ENCODE results near the gene HIF1AN.

The HIF1AN gene

DNA sequence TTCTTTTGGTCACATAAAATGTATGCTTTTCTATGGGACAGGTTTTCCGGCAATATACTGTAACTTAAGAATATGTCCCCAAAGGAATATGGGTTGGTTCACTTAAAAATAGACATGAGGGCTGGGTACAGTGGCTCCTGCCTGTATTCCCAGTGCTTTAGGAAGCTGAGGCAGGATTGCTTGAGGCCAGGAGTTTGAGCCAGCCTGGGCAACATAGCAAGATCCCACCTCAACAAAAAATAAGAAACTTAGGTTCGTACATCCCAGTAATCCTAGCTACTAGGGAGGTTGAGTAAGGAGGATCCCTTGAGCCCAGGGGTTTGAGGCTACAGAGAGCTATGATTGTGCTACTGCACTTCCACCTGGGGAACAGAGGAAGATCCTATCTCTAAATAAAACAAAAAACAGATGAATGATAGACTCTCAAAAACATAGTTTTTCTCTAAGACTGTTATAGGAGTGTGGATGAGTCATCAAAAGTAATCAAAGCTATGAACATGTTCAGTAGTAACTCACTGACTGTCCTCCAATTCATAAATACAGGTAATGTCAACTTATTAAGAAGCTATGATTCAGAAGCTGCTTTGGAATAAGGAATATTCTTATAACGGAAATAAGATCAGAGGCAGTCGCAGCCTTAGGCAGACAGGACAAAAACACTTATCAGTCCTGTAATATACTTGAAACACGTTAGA is 13.5 kb upstream of the HIF1AN start:
- DNase-seq (ENCODE audit: low read depth, low spot score), result no peak

DNA sequence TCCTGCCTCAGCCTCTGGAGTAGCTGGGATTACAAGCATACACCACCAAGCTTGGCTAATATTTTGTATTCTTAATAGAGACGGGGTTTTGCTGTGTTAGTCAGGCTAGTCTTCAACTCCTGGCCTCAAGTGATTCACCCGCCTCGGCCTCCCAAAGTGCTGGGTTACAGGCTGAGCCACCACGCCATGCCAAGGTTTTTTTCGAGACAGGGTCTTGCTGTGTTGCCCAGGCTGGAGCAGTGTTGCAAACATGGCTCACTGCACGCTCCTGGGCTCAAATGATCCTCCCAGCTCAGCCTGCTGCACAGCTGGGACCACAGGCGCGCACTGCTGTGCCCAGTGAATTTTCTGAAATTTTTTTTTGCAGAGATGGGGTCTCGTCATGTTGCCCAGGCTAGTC is 12.8 kb upstream of the HIF1AN start:
- DNase-seq (ENCODE audit: low read depth, low spot score), result no peak

DNA sequence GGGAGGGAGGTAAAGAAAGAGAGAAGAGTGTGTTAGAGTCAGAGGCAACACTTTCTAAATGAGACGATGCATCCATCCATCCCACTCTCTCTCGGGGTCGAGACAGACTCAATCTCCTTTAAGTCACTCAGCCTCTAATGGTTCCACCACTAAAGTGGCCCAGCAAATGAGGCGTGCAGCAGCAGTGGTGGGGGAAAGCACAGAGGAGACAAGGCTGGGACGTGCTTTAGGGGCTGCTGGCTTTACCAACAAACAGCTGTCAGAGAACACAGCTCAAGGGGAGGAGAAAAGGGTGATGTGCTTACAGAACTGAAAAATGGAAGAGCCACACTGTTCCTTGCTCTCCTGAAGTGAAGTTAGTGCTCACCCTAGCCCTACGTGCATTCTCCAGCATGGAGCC is 11.5 kb upstream of the HIF1AN start:
- DNase-seq (ENCODE audit: low read depth, low spot score), result no peak

DNA sequence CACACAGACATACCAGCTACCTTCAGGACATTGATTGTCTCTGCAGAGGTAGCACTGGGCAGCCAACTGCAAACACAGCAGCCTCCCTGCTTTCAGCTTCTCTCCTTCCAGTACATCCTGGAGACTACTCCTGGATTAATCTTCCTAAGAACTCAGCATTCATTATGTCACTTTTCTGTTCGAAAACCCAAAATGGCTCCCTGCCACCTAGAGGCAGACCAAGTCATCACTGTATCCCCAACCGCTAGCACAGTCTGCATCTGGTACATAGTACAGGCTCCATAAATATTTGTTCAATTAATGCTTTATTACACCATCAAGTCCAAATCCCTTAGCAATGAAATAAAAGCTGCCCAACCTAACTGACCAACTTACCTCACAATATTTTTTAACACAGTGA is 11.1 kb upstream of the HIF1AN start:
- no peak for DNase-seq (ENCODE audit: low read depth, low spot score)

DNA sequence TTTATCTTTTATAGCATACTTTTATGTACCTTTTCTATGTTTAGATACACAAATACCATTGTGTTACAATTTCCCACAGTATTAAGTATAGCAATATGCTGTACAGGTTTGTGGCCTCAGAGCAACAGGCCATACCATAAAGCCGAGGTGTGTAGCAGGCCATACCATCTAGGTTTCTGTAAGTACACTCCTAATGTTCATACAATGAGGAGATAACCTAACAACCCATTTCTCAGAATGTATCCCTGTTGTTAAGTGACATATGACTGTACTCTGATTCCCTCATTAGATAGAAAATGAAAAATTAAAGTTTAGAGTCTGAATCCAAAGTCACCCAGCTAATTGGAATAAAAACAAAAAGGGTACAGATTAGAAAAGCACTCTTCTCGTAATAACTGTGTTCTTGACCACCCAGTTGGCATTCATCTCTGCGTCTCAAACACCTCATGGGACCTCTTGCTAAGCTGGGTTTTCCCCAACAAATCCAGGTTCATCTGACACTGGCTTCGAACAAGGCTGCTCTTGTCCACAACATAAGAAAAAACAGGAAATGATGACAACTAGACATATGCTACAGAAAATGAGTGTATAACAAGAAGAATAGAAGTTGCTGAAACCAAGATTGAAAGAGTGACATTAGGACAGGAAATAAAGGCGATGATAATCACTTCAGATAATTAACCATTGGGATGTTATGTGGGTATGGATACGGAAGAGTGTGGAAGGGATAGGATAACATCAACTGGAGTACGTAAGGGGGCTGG is 7.4 kb upstream of the HIF1AN start:
- no peak for DNase-seq (ENCODE audit: low read depth, low spot score)

DNA sequence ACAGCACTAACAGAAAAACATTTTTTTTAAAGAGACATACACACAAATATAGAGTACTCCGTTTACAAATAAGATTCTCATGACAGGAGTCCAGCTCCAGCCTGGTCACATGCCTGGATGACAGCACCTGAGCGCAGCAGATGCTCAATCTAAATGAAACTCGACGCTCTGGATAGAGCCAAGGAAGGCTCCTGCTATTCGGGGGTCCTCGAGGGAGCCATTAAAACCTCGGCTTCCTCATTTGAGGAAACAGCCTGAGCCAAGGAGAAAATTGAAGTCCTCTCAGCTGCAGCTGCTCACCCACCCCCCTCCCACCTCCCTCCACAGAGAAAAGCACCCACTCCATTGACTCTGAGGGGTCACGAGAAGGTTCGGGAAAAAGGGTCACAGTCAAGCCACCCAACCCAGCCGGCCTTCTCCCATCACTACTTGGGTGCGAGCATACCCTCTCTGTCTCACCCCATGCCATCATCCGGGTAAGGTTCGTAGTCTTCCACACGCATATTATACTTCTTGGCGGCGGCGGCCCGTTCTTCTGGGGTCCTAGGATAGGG is 6.7 kb upstream of the HIF1AN start:
- peak; percentile 8 for DNase-seq (ENCODE audit: low read depth, low spot score)

DNA sequence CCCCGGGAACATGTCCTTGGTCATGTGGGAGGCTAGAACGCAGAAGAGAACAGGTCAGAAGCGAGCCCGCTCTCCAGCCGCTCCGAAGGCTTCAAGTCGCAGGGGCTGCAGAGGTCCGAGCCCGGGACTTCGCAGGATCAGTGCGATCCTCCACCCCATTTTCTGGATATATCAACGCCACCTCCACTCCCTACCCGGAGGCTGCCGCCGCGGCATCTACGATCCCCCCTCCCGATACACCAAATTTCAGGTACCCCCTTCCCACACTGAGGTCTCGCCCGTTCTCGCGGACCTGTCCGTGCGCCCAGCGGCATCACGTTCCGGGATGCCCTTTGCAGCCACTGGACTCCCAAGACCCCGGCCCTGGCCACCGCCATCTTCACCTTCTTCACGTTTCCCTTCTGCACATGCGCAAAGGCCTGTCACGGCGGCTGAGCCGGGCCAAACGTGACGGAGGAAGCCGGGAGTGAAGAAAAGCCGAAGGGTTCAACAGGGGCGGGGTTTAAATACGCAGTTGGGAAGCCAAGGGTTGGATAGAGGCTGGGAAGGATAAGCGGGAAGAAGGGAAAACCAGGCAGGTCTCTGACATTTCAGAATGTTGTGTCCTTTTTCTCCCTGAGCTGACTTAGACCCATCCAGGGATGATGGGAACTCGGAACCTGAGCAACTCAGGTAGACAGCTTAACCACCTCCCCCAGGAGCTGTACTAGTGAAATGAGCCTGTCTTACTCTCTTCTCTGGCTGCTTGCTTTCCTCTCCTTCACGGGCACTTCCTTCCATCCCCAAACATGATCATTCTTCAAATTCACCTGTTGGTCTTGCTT is 6.1 kb upstream of the HIF1AN start, which contains the start of gene NDUFB8:
TSS of gene NDUFB8 (minus strand) at position 397 of the 824 bp plus-strand sequence. CDS start at position 377, 20 bp downstream.
- DNase-seq (ENCODE audit: low read depth, low spot score), result peak; percentile 86

DNA sequence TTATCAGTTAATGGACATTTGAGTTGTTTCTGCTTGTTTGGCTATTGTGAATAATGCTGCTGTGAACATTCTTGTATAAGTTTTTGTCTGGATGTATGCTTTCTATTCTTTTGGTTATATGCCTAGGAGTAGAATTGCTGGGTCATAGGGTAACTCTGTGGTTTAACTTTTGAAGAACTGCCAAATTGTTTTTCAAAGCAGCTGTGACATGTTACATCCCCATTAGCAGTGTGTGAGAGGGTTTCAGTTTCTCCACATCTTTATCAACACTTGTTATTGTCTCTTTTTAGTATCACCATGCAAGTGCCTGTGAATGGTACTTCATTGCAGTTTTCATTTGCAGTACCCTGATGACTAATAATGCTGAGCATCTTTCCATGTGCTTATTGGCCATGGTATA is 4.0 kb upstream of the HIF1AN start:
- no peak for DNase-seq (ENCODE audit: low read depth, low spot score)

DNA sequence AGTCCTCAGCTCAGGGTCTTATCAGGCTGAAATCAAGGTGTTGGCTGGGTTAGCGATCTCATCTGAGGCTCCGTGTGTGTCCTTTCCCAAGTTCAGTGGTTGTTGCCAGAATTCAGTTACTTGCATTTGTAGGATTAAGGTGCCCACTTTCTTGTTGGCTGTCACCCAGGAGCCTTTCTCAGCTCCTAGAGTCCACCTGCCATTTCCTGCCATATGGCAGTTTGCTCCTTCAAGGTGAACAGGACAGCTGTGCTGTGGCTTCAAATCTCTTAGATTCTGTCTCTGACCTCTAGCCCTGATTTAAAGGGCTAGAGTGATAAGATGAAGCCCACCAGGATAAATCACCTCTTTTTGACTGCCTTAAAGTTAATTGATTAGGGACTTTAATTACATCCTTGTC is 1.0 kb upstream of the HIF1AN start:
- no peak for DNase-seq (ENCODE audit: low read depth, low spot score)

DNA sequence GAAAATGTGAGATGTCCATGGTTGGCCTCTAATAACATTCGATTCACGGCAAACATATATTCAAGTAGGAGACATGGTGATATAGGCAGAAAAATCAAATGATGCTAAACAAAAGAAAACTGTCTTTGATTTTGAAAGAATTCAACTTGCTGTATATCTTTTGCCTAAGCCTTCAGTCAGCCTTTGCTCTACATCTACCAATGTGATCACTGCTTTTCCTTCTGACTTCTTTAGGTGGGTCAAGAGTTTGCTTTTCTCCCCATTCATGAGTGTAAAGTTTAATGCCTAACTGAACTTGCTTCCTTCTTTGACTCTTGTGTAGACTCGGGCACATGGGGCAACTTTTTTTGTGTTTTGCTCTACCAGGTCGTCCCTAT is 417 bp upstream of the HIF1AN start:
- DNase-seq (ENCODE audit: low read depth, low spot score), result no peak

DNA sequence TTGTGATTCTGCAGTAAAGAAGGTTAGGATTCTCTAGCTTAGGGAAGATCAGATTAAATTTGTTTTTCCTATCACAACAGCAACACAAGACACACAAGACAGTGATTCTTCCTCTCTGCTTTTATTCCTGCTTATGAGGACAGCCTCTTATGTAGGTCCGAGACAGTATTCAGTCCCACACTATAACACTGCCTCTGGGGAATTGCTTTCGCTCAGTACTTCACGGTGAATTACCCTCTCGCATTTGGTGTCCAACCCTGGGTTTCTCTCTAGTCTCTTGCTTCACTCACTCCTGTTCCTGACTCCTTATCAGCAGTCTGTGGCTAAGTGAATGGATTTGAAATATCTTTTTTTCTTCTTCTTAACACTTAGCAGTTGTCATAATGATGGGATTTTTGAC is 1.7 kb downstream of the HIF1AN start:
- DNase-seq (ENCODE audit: low read depth, low spot score), result no peak

DNA sequence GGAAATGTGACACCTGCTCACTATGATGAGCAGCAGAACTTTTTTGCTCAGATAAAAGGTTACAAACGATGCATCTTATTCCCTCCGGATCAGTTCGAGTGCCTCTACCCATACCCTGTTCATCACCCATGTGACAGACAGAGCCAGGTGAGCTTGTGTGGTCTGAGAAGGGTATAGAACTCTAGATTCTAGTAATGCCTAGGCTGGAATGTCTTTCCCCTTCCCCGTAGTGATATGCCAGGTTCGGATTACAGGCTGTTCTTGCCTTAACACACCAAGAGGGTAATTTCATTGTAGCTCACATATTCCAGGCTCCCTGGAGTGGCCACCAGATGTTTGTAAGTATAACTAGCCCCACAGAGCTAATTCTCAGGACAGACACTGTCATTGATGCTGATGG is 9.2 kb downstream of the HIF1AN start:
- DNase-seq (ENCODE audit: low read depth, low spot score), result no peak

DNA sequence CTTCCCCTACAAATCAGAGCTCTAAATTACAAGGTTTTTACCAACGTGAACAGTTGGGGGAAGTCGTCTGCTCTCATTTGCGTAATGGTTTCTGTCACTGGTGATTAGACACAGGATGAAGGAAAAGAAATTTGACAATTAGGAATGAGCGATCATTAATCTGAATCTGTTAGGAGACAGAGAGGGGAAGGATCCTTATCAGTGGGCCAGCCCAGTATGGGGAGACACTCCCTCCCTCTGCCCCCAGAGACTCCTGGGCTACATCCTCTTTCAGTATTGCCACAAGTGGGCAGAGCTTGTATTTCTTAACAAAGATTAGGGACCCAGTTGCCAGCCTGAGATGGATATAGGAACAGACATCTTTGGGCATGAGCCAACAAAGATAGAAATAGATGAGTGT is 15.5 kb downstream of the HIF1AN start:
- DNase-seq (ENCODE audit: low read depth, low spot score), result no peak

DNA sequence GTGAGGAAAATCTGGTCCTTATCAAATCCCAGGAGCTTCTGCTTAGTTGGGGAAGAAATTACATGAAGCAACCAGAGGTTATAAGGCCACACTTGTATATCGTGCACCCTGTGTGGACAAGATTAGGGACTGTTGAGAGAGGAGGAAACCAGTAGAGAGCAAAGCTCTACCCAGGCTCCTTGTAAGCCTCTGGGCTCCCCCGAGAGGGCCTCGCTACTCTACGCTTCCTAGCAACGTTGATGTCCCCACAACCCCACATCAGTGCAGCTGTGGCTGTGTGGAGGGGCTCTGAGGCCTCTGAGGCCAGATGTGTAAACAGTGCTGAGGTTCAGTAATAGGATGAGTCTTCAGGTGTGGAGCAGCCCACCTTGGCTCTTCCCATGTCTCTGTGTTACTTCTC is 16.0 kb downstream of the HIF1AN start:
- DNase-seq (ENCODE audit: low read depth, low spot score), result no peak

DNA sequence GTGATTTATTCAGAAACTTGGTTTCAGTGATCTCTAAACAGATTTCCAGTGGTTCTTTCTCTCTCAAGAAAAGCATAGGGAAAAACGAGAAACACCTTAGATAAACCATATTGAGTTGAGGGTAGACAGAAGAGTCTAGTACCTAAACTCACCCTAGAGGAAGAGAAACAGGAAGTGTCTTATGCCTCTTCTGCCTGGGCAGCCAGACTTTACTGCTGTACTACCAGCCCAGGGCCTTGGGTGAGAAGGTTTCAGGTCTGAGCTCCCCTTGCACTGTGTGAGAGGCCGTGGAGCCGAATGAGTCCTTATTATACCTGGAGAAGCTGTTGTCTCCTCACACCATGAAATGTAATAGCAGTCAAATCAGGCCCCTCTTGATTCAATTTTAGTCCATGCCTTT is 18.2 kb downstream of the HIF1AN start:
- no peak for DNase-seq (ENCODE audit: low read depth, low spot score)

DNA sequence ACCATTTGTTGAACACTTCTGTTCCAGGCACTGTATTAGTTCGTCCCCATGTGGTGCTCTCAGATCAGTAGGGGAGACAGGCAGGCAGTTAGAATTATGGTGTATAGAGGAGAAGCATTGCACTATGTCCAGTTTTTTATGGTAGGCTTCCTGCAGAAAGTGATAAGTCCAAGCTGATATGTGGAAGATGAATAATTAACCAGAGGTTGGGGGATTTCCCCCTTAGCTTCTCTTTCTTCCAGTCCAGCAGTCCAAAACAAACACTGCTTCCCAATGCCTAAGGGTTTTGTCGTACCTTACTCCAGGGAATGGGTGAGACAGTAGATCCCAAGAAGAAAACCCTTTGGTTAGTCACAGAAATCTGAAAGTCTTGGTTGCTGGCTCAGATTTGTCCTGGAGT is 19.2 kb downstream of the HIF1AN start:
- no peak for DNase-seq (ENCODE audit: low read depth, low spot score)

DNA sequence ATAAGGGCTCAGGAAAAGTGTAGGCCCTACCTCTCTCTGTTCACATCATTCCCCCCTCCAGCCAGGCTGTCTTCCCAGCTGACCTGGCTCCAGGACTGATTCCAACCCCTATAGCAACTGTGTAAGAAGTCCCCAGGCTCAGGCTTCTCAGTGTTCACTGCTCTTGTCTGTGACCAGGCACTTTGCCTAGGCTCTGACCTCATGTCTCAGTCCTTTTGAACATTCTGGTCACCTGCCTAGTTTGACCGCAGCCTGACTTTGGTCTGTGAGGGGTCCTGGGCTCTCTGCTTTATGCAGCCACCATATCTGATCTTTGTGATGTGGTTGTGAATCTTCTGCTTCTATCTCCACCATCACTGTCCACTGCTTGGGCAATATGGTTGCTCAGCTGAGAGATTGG is 24.5 kb downstream of the HIF1AN start:
- DNase-seq (ENCODE audit: low read depth, low spot score), result no peak

DNA sequence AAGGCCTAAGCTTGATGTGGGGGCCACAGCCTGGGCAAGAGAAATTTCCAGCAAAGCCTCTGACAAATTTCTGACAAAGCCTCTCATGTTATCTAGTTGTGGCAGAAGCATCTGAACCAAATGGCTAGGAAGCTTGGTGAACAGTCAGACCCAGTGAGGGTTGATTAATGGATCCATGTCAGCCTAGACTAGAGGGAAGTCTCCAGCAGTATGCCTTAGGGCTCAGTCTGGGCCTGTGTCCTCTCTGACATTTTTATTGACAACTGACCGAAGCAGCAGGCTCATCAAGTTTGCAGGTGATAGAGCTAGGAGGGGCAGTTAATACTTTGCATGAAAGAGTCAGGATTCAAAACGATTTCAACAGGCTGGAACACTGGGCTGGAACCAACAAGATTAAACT is 25.3 kb downstream of the HIF1AN start:
- DNase-seq (ENCODE audit: low read depth, low spot score), result peak; percentile 66

DNA sequence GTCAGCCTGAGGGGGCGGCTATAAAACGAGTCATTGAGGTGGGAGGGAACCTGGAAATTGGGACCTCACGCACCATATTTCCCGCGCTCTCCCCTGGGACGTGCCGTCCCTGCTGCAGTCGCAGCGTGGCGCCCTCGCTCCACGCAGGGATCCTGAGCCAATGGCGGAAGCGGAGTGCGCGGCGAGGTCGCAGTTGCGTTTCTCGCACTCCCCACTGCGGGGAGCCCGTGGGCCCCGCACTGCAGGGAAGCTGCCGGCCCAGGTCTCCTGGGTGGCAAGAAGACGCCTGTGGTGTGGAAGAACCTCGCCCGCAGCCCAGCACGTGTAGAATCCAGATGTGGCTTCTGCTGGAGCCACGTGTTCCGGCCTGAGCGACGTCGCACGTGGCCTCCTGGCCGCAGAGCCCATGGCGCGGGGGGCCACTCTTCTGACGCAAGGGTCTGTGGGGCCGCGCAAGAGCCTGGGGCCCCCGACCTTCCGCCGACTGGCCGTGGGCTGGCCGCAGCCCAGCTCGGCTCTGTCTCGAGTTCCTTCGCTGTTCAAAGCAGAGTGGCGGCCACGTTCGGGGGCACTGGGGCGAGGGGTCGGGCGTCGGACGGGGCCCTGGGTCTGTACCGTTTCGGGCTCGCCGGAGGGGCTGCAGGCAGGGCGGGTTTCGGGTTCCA is 26.4 kb downstream of the HIF1AN start:
- peak; percentile 88 for DNase-seq (ENCODE audit: low read depth, low spot score)

DNA sequence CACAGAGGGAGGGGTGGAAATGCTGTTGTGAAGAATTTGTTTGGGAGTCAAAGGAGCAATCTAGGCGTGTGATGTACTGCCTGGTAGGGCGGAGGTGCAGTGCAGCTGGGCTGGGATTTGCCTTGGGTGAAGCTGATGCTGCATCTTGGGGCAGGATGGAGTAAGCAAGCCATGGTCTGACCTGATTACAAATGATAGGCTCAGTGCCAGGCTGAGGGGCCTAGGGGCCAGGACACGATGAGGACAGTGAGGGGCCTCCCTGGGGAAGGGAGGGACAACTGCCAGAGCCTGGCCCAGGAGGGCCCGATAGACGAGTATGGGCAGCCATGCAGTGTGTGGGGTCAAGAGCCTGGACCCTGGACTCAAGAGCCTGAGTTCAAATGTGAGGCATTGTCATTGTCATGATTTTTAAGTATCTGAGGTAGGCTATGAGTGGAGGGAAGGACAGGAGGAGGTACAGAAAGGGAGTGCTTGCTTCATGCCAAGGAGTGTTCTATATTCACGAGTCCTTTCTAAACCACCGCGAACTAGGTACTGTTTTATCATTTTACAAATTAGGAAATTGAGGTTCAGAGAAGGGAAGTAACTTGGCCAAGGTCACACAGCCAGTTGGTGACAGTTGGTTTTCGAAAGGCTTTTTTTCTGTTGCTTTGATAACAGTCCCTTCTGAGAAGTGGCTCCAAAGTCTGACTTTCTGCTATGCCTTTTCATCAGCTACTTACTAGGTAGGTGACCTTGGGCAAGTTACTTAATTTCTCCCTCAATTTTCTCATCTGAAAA is 29.7 kb downstream of the HIF1AN start:
- no peak for DNase-seq (ENCODE audit: low read depth, low spot score)

DNA sequence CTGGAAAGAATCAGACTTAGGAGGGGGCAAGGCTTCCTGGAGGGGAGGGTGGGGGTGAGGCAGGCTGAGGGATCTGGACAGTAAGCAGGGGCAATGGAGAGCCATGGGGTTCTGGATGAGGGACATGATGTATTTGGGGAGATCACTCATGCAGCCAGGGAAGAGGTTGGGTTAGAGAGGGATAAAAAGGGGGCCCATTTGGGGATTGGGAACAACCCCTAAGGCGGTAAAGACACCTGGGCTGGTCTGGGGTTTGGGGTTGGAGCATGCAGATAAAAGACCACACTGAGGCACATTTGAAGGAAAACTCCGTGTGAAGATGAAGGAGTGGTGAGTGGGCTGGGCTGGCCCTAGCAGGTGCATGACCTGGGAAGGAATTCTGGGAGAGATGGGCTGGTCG is 30.8 kb downstream of the HIF1AN start:
- DNase-seq (ENCODE audit: low read depth, low spot score), result no peak

All from ELF-1 (cell line).